IPS-18c (cell line): ENCODE results near the gene DNAJB12.

Experiments
- H3K4me3 ChIP-seq: 2 replicates; pipeline ENCODE4 v1.7.0; 2013; ENCODE audit warnings: low read depth, mild to moderate bottlenecking, low read length, moderate library complexity; ENCODE audit not compliant: insufficient read depth
- H3K9me3 ChIP-seq: one replicate; pipeline ENCODE4 v1.6.1; 2013; ENCODE audit warnings: mild to moderate bottlenecking, low read length, moderate library complexity; ENCODE audit not compliant: control insufficient read depth, insufficient read depth

The DNAJB12 gene

DNA sequence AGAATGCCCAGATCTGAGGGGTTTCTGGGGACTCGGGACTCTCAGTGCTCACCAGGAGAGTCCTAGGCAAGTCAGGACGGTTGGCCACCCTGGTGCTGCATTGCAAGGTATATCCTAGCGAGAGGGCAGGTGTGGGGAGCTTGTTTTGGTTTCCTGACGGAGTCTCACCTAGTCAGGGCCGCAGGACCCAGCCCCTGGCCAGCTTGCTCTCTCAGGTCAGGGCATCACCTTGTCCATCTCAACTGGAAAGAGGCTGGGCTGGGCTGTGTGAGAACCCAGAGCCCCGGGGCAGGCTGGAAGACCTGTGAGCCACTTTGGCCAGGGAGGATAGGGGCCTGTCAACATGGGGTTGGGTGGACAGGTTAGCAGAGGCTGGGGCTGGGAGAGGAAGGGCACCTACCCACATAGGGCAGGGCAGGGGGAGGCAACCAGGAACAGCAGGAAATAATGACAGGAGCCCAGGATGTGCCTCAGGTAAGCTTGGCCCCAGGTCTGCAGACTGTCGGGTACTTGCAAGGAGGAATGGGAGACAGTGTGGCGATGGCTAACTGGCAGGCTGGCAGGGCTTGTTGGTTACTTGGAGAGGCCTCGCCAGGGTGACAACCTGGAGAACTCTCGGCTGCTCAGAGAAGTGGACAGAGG lies 31.5 kb downstream of the DNAJB12 start:
- Histone ChIP-seq H3K9me3 (no peaks in the 10 kb centered on the region), H3K4me3 (no peak overlapping the region)

DNA sequence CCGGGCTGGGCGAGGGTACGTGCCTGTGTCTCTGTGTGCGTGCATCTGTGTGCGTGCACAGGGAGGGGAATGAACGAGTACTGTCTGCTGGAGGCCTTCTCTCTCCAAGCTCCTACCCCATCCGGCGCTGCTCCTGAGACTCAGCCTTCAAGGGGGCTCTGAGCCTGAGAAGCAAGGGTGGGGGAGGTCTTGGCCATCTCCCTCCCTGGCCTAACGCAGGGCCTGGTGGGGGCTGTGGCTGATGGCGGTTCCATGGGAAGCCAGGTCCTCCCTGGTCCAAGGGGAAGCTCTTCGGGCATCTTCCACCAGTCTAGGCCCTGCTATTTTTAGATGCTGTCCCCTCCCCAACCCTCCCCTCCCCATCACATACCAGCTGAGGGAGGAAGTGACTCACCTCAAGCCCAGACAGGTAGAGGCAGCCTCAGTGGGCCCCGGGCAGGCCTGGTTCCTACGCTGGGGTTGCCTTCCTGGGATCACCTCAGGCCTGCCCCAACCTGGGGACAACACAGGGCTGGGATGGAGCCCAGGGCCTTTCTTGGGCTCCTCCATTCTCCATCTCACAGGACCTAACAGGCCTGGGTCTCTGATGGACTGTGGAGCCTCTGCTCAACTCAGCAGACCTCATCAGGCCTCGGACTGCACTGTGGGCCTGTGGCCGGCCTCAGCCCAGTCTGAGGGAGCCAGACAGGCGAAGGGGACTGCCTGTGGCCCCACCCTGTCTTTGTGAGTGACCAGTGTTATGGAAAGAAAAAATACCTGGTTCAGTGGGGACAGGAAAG lies 32.2 kb downstream of the DNAJB12 start:
- no peaks in the 10 kb centered on the region for H3K9me3 ChIP-seq
- no peak overlapping the region for H3K4me3 ChIP-seq

DNA sequence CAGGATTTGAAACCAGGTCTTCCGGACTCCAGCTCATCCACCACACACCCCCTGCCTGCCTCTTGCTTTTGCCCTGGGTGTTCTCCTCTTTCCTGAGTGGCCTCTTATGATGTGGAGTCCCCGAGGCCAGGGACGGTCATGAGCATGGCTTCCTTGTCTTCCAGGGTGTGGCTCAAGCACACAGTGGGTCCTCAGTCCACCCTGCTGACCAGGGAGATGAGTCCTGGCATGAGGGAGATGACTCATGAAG lies 32.8 kb downstream of the DNAJB12 start:
- Histone ChIP-seq H3K9me3 (no peaks in the 10 kb centered on the region), H3K4me3 (no peak overlapping the region)

DNA sequence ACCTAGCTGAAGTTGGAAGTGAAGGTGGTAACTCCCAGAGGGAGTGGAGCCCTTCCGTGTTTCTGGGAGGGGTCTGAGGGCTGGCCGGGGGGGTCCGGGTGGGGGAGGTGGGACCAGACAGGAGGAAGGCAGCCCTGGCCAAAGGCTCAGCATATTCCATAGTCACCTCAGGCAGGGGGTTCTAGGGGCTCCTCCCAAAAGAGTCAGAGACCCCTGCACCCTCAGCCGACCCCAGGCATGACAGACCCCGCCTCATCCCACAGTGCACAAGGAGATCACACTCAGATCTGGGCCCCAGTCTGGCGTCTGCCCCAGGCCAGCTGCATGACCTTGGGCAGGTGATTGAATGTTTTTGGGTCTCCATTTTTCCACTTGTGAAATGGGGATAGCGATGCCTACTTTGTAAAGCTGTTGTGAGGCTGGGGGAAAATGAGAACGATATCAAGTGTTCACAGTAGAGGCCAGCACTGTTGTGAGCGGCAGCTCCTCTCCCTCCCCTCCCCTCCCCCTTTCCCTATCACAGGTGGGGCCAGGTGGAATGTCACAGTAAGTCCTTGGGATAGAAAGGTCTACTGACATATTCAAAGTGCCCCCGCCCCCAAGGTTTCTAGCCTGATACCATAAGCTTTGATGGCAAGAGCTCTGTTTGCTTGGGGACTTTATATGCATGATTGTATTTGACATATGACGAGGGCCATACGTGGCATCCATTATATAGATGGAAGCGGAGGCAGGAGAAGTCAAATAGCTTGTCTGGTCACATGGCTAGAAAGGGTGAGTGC lies 33.3 kb downstream of the DNAJB12 start:
- H3K4me3 ChIP-seq: no peak overlapping the region
- no peaks in the 10 kb centered on the region for H3K9me3 ChIP-seq

DNA sequence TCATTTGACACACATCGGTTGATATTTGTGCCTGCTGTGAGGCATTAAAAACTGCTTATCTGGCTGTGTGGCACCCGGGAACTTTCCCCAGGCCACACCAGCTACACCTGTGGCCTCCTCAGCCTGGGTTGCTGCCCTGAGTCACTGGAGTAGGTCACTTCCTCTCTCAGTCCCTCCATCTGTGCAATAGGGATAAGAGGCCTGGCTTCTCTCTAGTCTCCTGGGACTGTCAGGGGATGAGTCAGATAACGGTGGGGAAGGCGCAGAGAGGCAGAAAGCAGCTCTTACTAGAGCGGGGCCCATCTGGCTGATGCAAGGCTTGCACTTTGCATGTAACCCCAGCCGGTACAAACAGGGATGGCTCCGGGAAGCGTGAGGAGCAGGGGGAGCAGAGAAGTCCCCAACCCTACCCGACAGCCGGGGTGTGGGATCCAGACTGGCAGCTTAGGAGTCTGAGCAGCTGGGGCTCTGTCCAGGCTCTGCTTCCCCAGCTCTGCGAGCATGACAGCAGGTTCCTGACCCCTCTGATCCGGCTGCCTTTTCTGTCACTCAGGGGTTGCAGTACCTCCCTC lies 34.0 kb downstream of the DNAJB12 start:
- Histone ChIP-seq H3K4me3 (no peak overlapping the region), H3K9me3 (no peaks in the 10 kb centered on the region)

DNA sequence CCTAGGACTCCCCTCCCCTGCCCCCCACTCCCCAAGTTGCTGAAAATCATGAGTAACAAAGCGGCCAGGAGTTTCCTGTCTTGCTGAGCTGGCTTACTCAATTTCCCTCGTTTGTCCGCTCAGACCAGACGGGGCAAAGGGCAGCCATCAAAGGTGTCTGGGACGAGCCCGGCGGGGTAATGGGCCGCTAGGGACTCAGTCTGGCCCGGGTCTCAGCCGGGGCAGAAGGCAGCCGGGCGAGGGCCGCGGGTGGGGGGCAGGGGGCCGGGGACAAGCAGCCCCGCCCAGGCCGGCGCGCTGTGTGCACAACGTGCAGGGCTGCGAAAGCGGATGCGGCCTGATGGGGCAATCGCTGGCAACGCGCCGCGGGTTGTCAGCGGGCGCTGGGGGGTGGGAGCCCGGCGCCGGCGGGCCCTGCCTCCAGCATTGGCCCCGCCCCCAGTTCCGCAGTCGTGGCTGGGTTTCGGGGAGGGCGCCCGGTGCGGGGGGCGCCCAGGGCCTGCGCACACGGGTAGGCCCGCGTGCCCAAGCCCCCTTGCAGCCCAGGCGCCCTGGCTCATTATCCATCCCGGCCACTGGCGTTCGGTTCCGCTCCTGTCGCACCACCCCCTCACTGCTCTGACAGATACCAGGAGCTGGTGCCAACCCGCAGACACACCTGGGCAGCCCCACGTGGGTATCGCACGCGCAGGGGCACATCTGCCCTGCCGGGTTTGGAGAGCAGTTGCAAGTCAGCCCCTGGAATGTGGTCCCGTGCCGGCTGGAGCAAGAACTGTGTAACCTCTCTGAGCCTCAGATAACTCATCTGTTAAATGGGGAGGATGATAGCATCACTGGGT lies 35.1 kb downstream of the DNAJB12 start:
- Histone ChIP-seq H3K9me3 (no peaks in the 10 kb centered on the region), H3K4me3 (peak overlapping the region; percentile 34)

DNA sequence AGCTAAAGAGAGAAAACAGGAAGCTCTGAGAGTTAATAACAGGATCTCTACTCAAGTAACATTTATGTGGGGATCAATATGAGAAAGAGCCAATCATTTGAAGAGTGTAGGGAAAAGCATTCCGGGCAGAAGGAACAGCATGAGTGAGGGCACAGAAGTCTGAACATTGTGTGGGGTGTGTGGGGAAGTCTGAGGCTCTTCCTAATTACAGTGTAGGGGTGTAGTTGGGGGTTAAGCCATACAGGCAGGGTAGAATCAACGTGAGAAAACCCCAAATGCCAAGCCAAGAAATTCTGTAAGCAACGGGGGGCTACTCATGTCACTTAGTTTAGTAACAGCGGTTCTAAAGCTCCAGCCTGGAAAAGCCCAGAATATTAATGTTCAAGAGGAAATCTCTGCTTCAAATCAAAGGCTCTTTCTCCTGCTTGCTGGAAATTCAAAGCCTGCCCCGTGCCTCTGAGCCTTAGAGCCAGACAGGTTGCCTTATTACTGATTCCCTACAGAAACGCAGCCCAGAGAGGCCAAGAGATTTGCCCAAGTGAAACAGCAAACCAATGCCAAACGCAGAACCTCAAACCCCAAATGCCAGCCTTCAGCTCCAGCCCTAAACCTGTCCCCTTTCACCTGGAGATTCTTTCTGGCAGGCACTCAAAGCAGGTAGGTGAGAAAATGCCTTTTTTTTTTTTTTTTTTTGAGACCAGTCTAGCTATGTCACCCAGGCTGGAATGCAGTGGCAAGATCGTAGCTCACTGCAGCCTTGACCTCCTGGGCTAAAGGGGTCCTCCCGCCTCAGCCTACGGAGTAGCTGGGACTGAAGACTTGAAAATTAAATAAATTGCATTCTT lies 36.1 kb downstream of the DNAJB12 start:
- no peak overlapping the region for H3K4me3 ChIP-seq

DNA sequence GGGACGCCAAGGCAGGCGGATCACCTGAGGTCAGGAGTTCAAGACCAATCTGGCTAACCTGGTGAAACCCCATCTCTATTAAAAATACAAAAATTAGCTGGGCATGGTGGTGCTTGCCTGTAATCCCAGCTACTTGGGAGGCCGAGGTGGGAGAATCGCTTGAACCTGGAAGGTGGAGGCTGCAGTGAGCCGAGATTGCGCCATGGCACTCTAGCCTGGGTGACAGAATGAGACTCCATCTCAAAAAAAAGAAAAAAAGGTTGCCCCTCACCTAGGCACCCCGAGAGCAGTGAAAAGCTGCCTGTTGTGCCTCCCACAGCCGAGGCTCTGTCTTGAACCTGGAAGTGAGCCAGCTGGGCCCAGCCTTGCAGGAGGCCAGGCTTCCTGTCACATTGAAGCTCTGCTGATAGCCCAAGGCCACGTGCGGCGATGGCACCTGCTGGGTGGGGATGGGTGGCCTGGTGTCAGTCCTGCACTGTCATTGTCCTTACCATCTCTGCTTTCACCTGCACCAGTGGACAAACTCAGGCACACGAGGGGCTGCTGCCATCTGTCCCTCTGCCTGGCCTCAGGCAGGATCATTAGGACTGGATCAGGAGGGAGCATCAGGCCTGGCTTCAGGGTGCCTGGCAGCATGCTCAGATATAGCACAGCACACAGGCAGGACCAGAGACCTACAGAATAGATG lies 37.8 kb downstream of the DNAJB12 start:
- no peaks in the 10 kb centered on the region for H3K9me3 ChIP-seq

More for the DNA sequence above, 36.1 kb downstream of the DNAJB12 start:
- no peaks in the 10 kb centered on the region for H3K9me3 ChIP-seq

DNA sequence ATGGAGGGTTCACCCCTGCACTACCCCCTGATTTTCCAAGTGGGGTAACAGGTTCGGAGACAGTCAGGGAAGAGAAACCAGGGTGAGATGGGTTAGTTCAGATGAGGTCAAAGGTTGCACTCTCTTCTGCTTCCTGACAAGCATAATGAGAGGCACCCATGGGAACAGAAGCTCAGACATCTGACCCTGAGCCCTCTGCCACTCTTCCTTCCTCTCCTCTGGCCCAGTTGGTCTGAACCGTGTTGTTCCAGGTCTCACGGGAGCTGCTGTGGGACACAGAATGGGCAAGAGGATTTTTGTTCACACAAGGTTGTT lies 38.4 kb downstream of the DNAJB12 start:
- Histone ChIP-seq H3K4me3 (no peak overlapping the region), H3K9me3 (no peaks in the 10 kb centered on the region)

More for the DNA sequence above, 37.8 kb downstream of the DNAJB12 start:
- no peak overlapping the region for H3K4me3 ChIP-seq

DNA sequence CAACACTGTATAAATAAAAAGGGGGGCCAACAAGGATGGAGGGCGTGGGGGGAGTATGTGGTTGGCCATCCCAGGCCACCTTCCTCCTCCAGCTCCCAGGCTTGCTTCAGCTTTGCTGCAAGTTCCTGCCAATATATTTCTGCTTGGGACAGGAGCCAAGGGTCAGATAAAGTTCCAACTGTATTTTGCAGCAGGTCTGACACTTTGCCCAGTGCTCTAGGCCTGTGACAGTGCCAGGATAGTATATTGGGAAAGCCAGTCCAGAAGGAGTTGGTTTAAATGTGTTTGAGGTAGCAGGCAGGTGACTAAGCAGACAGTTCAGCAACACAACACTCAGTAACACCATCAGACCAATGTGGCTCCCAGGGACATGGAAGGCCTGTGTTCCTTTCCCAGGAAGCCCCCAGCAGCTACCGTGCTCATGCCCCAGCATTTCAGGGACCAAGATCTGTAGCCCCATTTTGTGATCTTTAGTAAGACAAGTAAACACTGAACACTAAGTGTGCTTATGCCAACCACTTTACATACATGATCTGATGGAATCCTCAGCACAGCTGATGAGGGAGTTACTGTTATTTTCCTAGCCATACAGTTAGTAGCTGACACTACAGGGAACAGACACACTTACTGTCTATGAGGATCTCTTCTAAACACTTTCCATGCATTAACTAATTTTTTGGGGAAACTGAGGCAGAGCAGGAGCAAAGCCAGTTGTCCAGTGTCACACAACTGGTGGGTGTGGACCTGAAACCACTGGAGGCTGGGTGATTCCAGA lies 38.9 kb downstream of the DNAJB12 start:
- Histone ChIP-seq H3K4me3 (no peak overlapping the region), H3K9me3 (no peaks in the 10 kb centered on the region)

DNA sequence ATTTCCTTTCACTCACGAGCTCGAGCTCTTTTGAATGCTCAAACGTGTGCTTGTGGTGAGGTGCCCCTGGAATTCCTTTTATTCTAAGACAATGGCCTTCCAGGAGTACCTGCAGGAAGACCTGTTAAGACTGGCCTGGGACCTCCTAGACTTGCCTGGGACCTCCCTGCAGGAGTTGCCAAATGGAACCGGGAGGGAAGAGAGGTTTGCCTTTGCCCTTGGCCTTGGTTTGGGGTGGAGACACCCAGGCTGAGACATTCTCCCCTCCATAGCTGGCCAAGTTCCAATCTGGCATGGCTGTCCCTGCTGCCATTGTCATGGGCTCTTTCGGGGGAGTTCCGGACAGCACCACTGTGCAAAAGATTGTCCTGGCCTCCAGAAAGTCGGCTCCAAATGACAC lies 39.7 kb downstream of the DNAJB12 start:
- H3K9me3 ChIP-seq: no peaks in the 10 kb centered on the region

DNA sequence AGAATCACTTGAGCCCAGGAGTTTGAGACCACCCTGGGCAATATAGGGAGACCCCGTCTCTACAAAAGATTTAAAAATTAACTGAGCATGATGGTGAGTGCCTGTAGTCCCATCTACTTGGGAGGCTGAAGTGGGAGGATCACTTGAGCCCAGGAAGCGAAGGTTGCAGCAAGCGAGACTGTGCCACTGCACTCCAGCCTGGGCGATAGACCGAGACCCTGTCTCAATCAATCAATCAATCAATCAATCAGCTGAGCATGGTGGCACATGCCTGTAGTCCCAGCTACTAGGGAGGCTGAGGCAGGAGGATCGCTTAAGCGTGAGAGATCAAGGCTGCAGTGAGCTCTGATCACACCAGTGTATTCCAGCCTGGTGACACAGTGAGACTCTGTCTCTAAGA lies 40.5 kb downstream of the DNAJB12 start:
- H3K4me3 ChIP-seq: no peak overlapping the region
- no peaks in the 10 kb centered on the region for H3K9me3 ChIP-seq

More for the DNA sequence above, 39.7 kb downstream of the DNAJB12 start:
- H3K4me3 ChIP-seq: no peak overlapping the region; the same call in 1 of the 2 replicates

DNA sequence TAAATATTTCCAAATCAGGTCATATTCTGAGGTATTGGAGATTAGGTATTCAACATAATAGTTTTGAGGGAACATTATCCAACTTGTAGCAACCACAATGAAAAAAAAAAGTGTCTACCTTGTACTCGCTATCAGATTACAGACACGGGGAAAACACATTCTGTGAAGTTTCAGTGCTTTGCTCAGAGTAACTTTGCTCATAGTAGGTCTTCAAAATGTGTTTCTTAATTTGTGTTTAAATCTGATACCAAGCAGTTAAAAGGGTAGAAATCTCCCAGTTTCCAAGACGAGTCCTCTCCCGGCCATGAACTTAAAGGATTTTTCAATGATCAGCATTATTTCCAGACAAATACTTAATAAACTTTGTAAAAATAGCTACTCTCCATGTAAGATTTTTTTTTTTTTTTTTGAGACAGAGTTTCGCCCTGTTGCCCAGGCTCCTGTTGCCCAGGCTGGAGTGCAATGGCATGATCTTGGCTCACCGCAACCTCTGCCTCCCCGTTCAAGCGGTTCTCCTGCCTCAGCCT lies 41.8 kb downstream of the DNAJB12 start:
- no peak overlapping the region for H3K4me3 ChIP-seq
- no peaks in the 10 kb centered on the region for H3K9me3 ChIP-seq

DNA sequence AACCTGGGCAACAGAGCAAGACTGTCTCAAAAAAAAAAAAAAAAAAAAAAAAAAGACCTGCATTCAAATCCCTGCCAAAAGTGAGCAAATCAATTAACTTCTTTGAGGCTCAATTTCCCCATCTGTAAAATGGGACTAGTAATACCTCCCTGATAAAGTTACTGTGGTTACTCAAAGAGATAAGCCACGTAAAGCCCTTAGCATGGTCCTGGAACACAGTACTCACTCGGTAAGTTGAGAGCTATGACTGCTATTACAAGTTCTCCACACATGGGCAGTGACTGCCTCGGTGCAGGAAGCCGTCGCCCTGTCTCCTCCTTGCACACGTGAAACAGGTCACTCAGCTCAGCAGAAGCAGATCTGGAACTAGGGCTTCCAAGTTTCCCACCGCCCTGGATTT lies 43.1 kb downstream of the DNAJB12 start:
- H3K4me3 ChIP-seq: no peak overlapping the region
- H3K9me3 ChIP-seq: no peaks in the 10 kb centered on the region

DNA sequence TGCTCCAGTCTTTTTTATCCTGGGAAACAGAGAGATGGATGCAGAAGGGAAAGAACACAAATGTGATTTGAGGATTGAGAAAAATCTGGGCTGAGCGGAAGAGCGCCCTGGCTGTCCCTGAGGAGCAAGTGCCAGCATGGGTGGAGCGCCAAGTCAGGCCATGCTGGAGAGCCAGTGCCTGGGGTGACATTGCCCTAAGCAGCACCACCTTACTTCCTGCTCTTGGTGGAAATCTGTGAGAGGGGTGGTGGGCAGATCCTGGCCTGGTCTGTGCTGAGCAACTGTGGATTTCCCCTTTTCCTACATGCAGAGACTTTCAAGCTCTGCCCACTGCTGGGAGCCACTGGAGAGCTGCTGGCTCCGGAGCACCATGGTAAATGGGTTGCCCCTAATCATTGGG lies 44.1 kb downstream of the DNAJB12 start:
- H3K4me3 ChIP-seq: no peak overlapping the region
- no peaks in the 10 kb centered on the region for H3K9me3 ChIP-seq
